Mesendoderm (in vitro differentiated cells): Measurements from ENCODE around the gene HNRNPU.

Experiments
- DNase-seq: peaks from one replicate; pipeline ENCODE4 v3.0.0; 2013
- H2AK5ac ChIP-seq: 2 replicates; pipeline ENCODE4 v1.6.1; 2013; ENCODE audit warnings: low read length, inconsistent platforms
- H2BK120ac ChIP-seq: 2 replicates; pipeline ENCODE4 v1.6.1; 2013; ENCODE audit warnings: low read depth, mild to moderate bottlenecking, low read length, moderate library complexity, mixed read lengths
- H2BK15ac ChIP-seq: replicated peaks from 2 replicates; pipeline ENCODE4 v1.6.1; 2013; ENCODE audit warnings: low read depth, mild to moderate bottlenecking, moderate library complexity
- H2BK5ac ChIP-seq: 2 replicates; pipeline ENCODE4 v1.6.1; 2013; ENCODE audit warnings: low read length, inconsistent platforms
- H3K18ac ChIP-seq: 2 replicates; pipeline ENCODE4 v1.6.1; 2013; ENCODE audit warnings: mild to moderate bottlenecking, low read length, mixed read lengths
- H3K23ac ChIP-seq: one replicate; pipeline ENCODE4 v1.6.1; 2013; ENCODE audit warnings: low read length
- H3K27ac ChIP-seq: 2 replicates; pipeline ENCODE4 v1.5.1; 2013; ENCODE audit warnings: low read depth, mild to moderate bottlenecking, inconsistent platforms, low read length, moderate library complexity
- H3K27me3 ChIP-seq: 2 replicates; pipeline ENCODE4 v1.6.1; 2013; ENCODE audit warnings: low read length, control low read depth, mild to moderate bottlenecking, inconsistent platforms; ENCODE audit not compliant: insufficient read depth, poor library complexity
- H3K36me3 ChIP-seq: 2 replicates; pipeline ENCODE4 v1.6.1; 2013; ENCODE audit warnings: low read length, inconsistent platforms; ENCODE audit not compliant: control insufficient read depth, insufficient read depth
- H3K4ac ChIP-seq: one replicate; pipeline ENCODE4 v1.6.1; 2013; ENCODE audit warnings: low read depth, mild to moderate bottlenecking, low read length, moderate library complexity
- H3K4me1 ChIP-seq: 2 replicates; pipeline ENCODE4 v1.6.1; 2013; ENCODE audit warnings: low read depth, low read length, inconsistent platforms; ENCODE audit not compliant: control insufficient read depth
- H3K4me2 ChIP-seq: 2 replicates; pipeline ENCODE4 v1.6.1; 2013; ENCODE audit warnings: low read length
- H3K4me3 ChIP-seq: 2 replicates; pipeline ENCODE4 v1.5.1; 2013; ENCODE audit warnings: mild to moderate bottlenecking, low read length
- H3K56ac ChIP-seq: one replicate; pipeline ENCODE4 v1.6.1; 2013; ENCODE audit warnings: low read length
- H3K79me1 ChIP-seq: 2 replicates; pipeline ENCODE4 v1.6.1; 2013; ENCODE audit warnings: low read length, inconsistent platforms
- H3K79me2 ChIP-seq: 2 replicates; pipeline ENCODE4 v1.6.1; 2013; ENCODE audit warnings: mild to moderate bottlenecking, low read length; ENCODE audit not compliant: control insufficient read depth, insufficient read depth
- H3K9ac ChIP-seq: 2 replicates; pipeline ENCODE4 v1.6.1; 2013; ENCODE audit warnings: low read length, inconsistent platforms
- H4K5ac ChIP-seq: one replicate; pipeline ENCODE4 v1.6.1; 2013; ENCODE audit warnings: low read length
- H4K8ac ChIP-seq: one replicate; pipeline ENCODE4 v1.6.1; 2013; ENCODE audit warnings: low read depth, mild to moderate bottlenecking, control low read depth, low read length, moderate library complexity
- WGBS: extraction: QIAGEN DNeasy Blood & Tissue Kit; methylation state at CpG from one replicate; pipeline ENCODE4 v1.1.7; 2013; ENCODE audit warnings: low lambda C conversion rate, missing lambda C conversion rate; ENCODE audit not compliant: insufficient coverage; ENCODE audit errors: extremely low coverage; 5-methylcytosine and 5-hydroxymethylcytosine counted together

Gene HNRNPU

DNA sequence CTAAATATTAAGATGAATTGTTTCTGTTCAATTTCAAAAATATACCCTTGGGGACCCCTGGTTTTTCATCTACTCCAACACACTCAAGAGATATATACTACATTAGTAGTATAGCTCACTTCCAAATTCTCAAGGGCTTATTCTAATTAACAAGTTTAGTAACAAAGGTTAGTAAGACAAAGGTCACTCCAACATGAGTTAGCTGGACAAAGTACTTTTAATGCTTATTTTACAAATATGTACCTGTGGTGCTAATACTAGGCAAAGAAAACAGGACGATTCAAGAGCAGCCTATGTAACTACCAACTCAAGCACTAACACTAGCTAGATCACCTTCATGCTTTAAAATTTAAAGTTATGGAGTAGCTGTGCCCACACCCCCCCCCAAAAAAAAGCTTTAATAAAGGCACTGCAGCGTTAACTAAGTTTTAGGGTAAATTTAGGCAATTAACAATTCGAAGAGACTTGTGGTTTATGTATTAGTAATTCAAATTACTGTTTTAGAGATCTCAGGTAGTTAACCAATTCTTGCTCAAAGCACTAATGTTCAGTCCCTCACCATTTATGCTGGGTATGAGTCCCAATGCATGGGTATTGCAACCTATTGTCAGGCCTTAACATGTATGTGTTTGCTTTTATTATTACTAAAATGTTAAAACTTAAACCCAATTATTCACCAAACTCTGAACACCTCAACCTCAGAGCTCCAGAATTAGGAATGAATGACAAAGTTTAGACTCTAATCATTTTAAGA, 14.1 kb downstream of the HNRNPU start:
- Histone ChIP-seq H3K79me2 (peaks cover 5% of the 10 kb centered on the region), H3K9ac (no peak overlapping the region), H3K27ac (no peak overlapping the region), H2BK15ac (no peak overlapping the region), H3K18ac (no peak overlapping the region), H3K4ac (no peak overlapping the region), H4K8ac (no peak overlapping the region), H3K23ac (no peak overlapping the region), H3K4me1 (no peaks in the 10 kb centered on the region), H2BK5ac (no peak overlapping the region), H3K4me3 (no peak overlapping the region), H3K56ac (no peak overlapping the region), H3K36me3 (peaks cover 7% of the 10 kb centered on the region), H3K79me1 (peaks cover 4% of the 10 kb centered on the region), H4K5ac (no peak overlapping the region), H2BK120ac (no peak overlapping the region), H3K4me2 (no peak overlapping the region), H2AK5ac (no peak overlapping the region), H3K27me3 (no peaks in the 10 kb centered on the region)
- DNase-seq = no peak
- WGBS = no CpG with 5 or more reads among the region's 3 CpGs

DNA sequence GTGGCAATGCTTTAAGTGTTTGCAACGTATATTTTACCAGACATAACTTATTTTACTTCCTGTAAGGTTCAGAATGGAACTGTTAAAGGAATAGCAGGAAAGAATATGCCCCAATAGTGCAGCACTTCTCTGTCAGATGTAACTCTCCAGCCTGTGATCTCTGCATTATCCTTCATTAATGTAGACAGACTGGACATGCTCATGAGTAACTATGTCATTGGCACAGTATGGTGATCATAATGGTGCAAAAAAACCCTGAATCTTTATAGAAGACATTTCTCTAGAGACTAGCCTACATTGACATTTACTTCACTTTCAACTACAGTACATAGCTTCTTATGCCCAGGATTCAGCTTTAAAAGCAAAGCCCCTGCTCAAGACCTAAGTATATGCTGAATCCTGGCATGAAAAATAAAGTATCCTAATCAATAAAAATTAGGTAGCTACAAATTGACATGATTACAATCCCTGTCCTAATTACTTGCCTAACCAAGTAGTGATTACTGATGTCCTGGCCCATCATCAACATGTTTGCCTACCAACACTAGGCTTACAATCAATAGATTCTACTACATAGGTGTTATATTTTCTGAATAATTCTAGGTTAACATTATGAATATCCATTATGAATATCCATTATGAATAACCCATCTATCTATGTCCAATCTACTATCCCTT, 15.0 kb downstream of the HNRNPU start:
- no peak overlapping the region for H3K4me3 ChIP-seq
- no peaks in the 10 kb centered on the region for H3K4me1 ChIP-seq
- no peak overlapping the region for H3K9ac ChIP-seq
- H2AK5ac ChIP-seq = no peak overlapping the region
- WGBS = no CpG with 5 or more reads among the region's 1 CpG
- H3K4ac ChIP-seq = no peak overlapping the region
- H3K27ac ChIP-seq = no peak overlapping the region
- H3K36me3 ChIP-seq = peaks cover 6% of the 10 kb centered on the region
- no peak for DNase-seq
- H3K18ac ChIP-seq = no peak overlapping the region
- H2BK5ac ChIP-seq = no peak overlapping the region
- no peak overlapping the region for H4K8ac ChIP-seq
- no peak overlapping the region for H3K23ac ChIP-seq
- peaks cover 2% of the 10 kb centered on the region for H3K79me2 ChIP-seq
- no peak overlapping the region for H2BK120ac ChIP-seq
- no peak overlapping the region for H3K4me2 ChIP-seq
- no peak overlapping the region for H4K5ac ChIP-seq
- no peaks in the 10 kb centered on the region for H3K27me3 ChIP-seq
- H2BK15ac ChIP-seq = no peak overlapping the region
- peaks cover 4% of the 10 kb centered on the region for H3K79me1 ChIP-seq
- H3K56ac ChIP-seq = no peak overlapping the region

DNA sequence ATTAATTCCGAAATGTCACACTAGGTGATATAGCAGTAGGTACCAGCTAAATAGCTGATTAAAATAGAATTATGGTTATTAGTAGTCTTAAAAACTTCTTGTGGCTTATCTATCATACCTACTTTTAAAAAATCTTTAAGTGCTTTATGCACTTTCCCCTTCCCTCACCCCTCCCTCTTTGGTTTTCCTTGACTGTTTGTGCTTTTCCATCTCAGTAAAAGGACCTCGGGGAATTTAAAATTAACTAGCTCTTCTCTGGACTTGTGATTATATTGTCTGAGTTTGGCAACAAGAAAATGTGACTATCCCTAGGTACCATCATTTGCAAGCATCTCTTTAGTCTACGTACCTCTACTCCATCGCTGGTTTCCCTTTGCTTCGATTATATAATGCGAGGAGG, 17.7 kb downstream of the HNRNPU start:
- H3K4me1 ChIP-seq = no peaks in the 10 kb centered on the region
- H4K8ac ChIP-seq = no peak overlapping the region
- H2BK5ac ChIP-seq = no peak overlapping the region
- H2BK15ac ChIP-seq = no peak overlapping the region
- no peak for DNase-seq
- peaks cover 5% of the 10 kb centered on the region for H3K36me3 ChIP-seq
- H3K9ac ChIP-seq = no peak overlapping the region
- no peaks in the 10 kb centered on the region for H3K27me3 ChIP-seq
- H3K4me3 ChIP-seq = no peak overlapping the region
- no peak overlapping the region for H2BK120ac ChIP-seq
- H3K79me1 ChIP-seq = no peaks in the 10 kb centered on the region
- no peak overlapping the region for H3K4me2 ChIP-seq
- H3K56ac ChIP-seq = no peak overlapping the region
- H3K27ac ChIP-seq = no peak overlapping the region
- no peaks in the 10 kb centered on the region for H3K79me2 ChIP-seq
- no CpG with 5 or more reads among the region's 6 CpGs for WGBS
- no peak overlapping the region for H2AK5ac ChIP-seq
- H3K23ac ChIP-seq = no peak overlapping the region
- no peak overlapping the region for H4K5ac ChIP-seq
- H3K18ac ChIP-seq = no peak overlapping the region
- H3K4ac ChIP-seq = no peak overlapping the region

DNA sequence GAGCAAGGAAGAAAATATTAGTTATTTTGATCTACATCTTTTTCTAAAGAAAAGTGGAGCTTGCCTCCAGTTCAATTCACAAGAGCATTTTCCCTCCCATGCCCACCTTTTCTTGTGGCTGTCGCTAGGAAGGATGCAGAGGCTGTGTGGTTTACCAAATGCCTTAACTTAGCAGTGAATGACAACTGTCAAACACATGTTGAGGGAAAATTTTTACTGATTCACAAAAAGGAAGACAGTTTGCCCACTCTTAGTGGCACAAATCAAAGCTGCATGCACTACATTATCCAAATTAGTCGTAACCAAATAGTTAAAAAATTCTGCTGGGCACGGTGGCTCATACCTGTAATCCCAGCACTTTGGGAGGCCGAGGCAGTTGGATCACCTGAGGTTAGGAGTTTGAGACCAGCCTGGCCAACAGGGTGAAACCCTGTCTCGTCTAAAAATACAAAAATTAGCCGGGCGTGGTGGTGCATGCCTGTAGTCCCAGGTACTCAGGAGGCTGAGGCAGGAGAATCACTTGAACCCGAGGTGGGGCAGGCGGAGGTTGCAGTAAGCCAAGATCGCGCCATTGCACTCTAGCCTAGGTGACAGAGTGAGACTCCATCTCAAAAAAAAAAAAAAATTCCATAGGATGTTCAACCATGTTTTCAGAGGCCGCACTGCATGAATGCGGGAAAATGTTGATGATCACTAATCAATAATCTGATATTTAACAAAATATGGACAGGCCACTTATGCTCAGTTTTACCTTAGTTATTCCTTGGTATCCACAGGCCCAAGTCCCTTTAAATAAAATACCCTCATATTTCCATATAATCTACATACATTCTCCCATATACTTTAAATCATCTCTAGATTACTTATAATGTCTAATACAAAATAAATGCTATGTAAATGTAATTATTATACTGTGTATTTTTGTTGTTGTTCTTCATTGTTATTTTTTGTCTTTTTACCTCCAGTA, 19.9 kb downstream of the HNRNPU start:
- Histone ChIP-seq H3K4me2 (no peak overlapping the region), H3K9ac (no peak overlapping the region), H3K4me1 (no peaks in the 10 kb centered on the region), H2BK120ac (no peak overlapping the region), H3K4ac (no peak overlapping the region), H3K23ac (no peak overlapping the region), H3K79me2 (peaks cover 4% of the 10 kb centered on the region), H4K5ac (no peak overlapping the region), H2BK15ac (no peak overlapping the region), H4K8ac (no peak overlapping the region), H3K79me1 (peaks cover 3% of the 10 kb centered on the region), H3K36me3 (peaks cover 7% of the 10 kb centered on the region), H3K4me3 (no peak overlapping the region), H3K18ac (no peak overlapping the region), H3K27ac (no peak overlapping the region), H3K27me3 (no peaks in the 10 kb centered on the region), H3K56ac (no peak overlapping the region), H2BK5ac (no peak overlapping the region), H2AK5ac (no peak overlapping the region)
- no peak for DNase-seq
- WGBS = no CpG with 5 or more reads among the region's 13 CpGs

DNA sequence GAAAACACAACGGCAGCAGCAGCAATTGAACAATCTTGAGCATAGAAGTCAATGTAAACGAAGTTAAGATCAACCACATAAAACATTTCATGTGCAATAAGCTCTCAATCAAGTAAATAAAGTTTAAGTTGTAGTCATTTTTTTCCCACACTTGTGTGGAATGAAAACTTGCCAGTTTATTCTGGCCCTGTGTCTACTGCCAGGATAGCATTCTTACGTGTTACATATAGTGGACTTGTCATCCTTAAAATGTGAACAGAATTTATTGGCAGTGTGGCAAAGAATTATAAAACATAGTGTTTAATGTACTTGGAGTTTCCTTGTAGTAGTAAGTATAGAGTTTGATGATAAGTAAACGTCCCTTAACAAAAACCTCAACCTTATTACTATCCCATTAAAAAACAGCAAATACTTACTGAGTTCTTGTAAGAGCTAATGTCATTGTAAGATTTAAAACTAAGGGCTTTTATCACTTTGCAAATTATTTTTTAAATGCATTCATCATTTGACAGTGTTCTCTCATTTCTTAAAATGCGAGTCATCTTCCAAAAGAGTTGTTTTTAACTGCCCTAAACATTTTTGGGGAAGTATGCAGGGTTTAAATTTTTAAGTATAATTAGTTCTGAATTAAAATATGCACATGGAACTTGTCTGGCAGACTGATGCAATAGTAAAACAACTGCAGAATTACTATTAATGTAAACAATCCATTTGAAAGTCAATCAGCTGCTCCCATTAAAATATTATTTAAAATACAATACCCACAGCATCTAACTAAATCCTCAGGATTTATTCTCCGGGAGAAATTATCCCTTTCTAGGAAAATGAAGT, 21.0 kb downstream of the HNRNPU start:
- H3K4me2 ChIP-seq = no peak overlapping the region
- H2BK5ac ChIP-seq = no peak overlapping the region
- H3K79me2 ChIP-seq = peaks cover 4% of the 10 kb centered on the region
- no peak overlapping the region for H3K4ac ChIP-seq
- H2BK120ac ChIP-seq = no peak overlapping the region
- no peak overlapping the region for H4K8ac ChIP-seq
- H3K9ac ChIP-seq = no peak overlapping the region
- no peak for DNase-seq
- no peaks in the 10 kb centered on the region for H3K4me1 ChIP-seq
- no peak overlapping the region for H2BK15ac ChIP-seq
- H3K23ac ChIP-seq = no peak overlapping the region
- no CpG with 5 or more reads among the region's 6 CpGs for WGBS
- no peaks in the 10 kb centered on the region for H3K27me3 ChIP-seq
- H3K4me3 ChIP-seq = no peak overlapping the region
- H3K79me1 ChIP-seq = peaks cover 3% of the 10 kb centered on the region
- no peak overlapping the region for H3K56ac ChIP-seq
- H2AK5ac ChIP-seq = no peak overlapping the region
- H3K36me3 ChIP-seq = peaks cover 7% of the 10 kb centered on the region
- no peak overlapping the region for H3K18ac ChIP-seq
- H3K27ac ChIP-seq = no peak overlapping the region
- no peak overlapping the region for H4K5ac ChIP-seq
